Measurements from ENCODE around the gene COQ10B. TPM values are rescaled to one million over a fixed set of nuclear protein-coding genes. Genes with fewer than 3 reads are reported as not detected.

COQ10B gene
- polyA plus RNA-seq, 2 of the 4 experiments (the other 2 are of a cell fraction), result 6.1 to 24.3 TPM

DNA sequence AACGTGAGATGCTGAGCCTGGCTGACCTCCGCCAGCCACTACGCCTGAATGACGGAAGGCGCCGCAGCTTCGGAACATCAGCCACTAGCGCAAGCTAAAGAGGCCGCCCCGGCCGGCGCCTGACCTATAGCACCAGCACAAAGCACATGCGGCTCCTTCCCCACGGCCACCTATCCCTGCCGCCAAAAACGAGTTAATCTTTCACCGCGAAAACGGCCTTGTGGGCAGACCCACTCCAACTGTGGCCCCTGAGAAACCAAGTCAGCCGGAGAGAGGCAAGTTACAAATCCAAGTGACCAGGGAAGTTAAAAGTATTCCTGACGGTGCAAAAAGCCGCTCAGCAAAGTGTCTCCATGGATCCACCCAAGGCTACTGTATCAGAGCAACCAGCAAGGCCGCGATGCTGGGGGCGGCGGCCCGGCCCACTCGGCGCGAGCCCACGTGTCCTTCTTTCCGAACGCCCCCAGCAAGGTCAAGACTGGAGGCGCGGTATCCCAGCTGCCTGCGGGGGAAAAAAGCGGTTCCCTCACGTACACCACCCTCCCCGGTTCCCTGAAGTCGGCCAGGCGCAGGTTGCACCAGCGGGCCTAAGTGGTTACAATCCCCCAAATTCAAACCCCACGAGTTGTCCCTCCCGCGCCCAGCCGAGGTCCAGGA lies 45.7 kb downstream of the COQ10B start:
- CTCF ChIA-PET, result interaction anchor here (0.7 to 1.2 kb wide), 2 partner anchors 14 to 45 kb away, joined by 3 read pairs; partner anchors contain the start of gene COQ10B
- ATAC-seq (peak; percentile 41 to 43), FAIRE-seq (no peak), DNase-seq (ENCODE audit: low read depth in 1 of 2, low spot score in 1 of 2) (peak in 1 of 2 experiments; percentile 58)
- POLR2A ChIA-PET, result interaction anchor here (0.8 to 3.7 kb wide), 11 partner anchors 9 to 280 kb away, joined by 3 to 57 read pairs (median 7); partner anchors contain the start of genes COQ10B, MOB4 and SF3B1
- Histone ChIP-seq H3K27ac (peak overlapping the region; percentile 87 to 99), H3K4me1 (peaks cover 53% of the 10 kb centered on the region), H3K9me3 (no peaks in the 10 kb centered on the region), H3K4me2 (peak overlapping the region; percentile 97), H3K4me3 (peak overlapping the region; percentile 74)
- TF ChIP-seq, protein P1, sequence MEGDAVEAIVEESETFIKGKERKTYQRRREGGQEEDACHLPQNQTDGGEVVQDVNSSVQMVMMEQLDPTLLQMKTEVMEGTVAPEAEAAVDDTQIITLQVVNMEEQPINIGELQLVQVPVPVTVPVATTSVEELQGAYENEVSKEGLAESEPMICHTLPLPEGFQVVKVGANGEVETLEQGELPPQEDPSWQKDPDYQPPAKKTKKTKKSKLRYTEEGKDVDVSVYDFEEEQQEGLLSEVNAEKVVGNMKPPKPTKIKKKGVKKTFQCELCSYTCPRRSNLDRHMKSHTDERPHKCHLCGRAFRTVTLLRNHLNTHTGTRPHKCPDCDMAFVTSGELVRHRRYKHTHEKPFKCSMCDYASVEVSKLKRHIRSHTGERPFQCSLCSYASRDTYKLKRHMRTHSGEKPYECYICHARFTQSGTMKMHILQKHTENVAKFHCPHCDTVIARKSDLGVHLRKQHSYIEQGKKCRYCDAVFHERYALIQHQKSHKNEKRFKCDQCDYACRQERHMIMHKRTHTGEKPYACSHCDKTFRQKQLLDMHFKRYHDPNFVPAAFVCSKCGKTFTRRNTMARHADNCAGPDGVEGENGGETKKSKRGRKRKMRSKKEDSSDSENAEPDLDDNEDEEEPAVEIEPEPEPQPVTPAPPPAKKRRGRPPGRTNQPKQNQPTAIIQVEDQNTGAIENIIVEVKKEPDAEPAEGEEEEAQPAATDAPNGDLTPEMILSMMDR (IDR thresholded peaks at IDR 0.05), result no peak
- TF ChIP-seq, protein P2, sequence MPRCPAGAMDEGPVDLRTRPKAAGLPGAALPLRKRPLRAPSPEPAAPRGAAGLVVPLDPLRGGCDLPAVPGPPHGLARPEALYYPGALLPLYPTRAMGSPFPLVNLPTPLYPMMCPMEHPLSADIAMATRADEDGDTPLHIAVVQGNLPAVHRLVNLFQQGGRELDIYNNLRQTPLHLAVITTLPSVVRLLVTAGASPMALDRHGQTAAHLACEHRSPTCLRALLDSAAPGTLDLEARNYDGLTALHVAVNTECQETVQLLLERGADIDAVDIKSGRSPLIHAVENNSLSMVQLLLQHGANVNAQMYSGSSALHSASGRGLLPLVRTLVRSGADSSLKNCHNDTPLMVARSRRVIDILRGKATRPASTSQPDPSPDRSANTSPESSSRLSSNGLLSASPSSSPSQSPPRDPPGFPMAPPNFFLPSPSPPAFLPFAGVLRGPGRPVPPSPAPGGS (IDR thresholded peaks at IDR 0.05), result no peak
- TF ChIP-seq MYC (IDR thresholded peaks at IDR 0.05; ENCODE audit: borderline replicate concordance, low read length) (0 out of 2 replicates have a peak, but pooled peaks have one; percentile 24), NFE2L2 (conservative IDR thresholded peaks at IDR 0.05; ENCODE audit: low read length) (no peak), EHMT2 (IDR thresholded peaks at IDR 0.05; ENCODE audit: low read depth) (no peak), MAFK (IDR thresholded peaks at IDR 0.05; ENCODE audit: partially characterized antibody) (peak; percentile 14), POLR2AphosphoS2 (conservative IDR thresholded peaks at IDR 0.05; ENCODE audit: low read length) (no peak)
- TF ChIP-seq, protein P3, sequence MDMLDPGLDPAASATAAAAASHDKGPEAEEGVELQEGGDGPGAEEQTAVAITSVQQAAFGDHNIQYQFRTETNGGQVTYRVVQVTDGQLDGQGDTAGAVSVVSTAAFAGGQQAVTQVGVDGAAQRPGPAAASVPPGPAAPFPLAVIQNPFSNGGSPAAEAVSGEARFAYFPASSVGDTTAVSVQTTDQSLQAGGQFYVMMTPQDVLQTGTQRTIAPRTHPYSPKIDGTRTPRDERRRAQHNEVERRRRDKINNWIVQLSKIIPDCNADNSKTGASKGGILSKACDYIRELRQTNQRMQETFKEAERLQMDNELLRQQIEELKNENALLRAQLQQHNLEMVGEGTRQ (IDR thresholded peaks at IDR 0.05), result 0 out of 2 replicates have a peak, but pooled peaks have one; percentile 28
- WGBS (ENCODE audit: missing lambda C conversion rate), result 0% methylated on average over 27 of the region's 46 CpGs

DNA sequence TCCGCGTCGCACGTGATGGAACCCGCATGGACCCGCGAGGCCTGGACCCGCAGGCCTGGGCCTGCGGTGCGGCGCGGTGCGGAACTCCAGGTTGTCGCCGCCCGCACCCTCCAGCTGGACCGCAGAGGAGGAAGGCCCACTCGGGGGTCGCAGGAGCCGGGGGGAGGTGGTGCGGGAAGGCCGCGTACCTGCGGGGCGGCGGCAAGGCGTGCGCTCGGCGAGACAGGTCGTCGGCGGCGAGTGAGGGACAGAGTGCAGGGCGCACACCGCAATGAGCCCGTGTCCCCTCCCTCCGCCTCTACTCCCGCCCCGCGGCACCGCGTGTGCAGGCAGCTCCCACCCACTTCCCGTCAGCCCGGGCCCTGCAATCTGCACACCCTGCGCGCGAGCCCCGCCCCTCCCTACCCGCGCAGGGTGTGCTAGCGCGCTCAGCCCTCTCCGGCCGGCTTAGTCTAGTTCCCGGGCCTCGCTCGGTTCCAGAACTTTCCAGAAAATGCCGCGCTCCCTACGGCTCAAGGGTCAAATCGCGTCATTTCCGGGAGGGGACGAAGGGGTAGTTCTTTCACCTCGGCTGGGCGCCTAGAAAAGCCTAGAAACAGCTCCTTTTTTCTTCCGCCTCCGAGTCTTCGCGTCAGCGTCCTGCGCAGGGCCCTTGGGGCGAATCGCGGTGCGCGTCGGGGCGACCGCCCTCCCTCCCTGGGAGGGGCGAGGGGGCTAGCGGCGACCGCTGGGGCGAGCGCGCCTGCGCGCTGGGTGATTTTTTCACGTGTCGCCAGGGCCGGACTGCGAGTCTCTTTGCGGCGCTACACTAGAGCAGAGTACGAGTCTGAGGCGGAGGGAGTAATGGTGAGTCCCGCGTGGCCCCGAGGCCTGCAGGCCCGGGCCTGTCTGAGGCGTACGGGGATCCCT lies 46.5 kb downstream of the COQ10B start, which contains the start of the genes HSPD1 and HSPE1:
Gene HSPD1, minus strand, starts transcription at position 247 of the 909 bp plus-strand sequence. CDS start 992 bp downstream, outside the sequence.
Gene HSPE1, plus strand, starts transcription at position 786 of the 909 bp plus-strand sequence. Its CDS starts 58 bp downstream, at position 844.
- FAIRE-seq (no peak), DNase-seq (ENCODE audit: low read depth in 1 of 2, low spot score in 1 of 2) (peak; percentile 84 to 99), ATAC-seq (peak; percentile 93)
- CTCF ChIA-PET, result interaction anchor here (0.6 to 1.2 kb wide), 3 partner anchors 13 to 46 kb away, joined by 3 to 5 read pairs (median 3); partner anchors contain the start of gene COQ10B
- Histone ChIP-seq H3K9me3 (no peaks in the 10 kb centered on the region), H3K4me2 (peak within 1 kb of the TSS; percentile 97), H3K27ac (peak within 1 kb of the TSS; percentile 87 to 99), H3K4me3 (peak within 1 kb of the TSS; percentile 86), H3K4me1 (peaks cover 48% of the 10 kb centered on the region)
- POLR2A ChIA-PET, result interaction anchor here (0.6 to 3.7 kb wide), 22 partner anchors 9 to 862 kb away, joined by 3 to 57 read pairs (median 6); partner anchors contain the start of genes COQ10B, MARS2, MOB4 and SF3B1
- WGBS (ENCODE audit: missing lambda C conversion rate), result 0% methylated on average over 5 of the region's 104 CpGs
- TF ChIP-seq, protein P2 (IDR thresholded peaks at IDR 0.05), result peak; percentile 93; the same call in 1 of the 3 replicates
- 0 out of 2 replicates have a peak, but pooled peaks have one; percentile 14 for TF ChIP-seq TP53 (CRISPR knock-in tag; IDR thresholded peaks at IDR 0.05)
- TF ChIP-seq, protein P4, sequence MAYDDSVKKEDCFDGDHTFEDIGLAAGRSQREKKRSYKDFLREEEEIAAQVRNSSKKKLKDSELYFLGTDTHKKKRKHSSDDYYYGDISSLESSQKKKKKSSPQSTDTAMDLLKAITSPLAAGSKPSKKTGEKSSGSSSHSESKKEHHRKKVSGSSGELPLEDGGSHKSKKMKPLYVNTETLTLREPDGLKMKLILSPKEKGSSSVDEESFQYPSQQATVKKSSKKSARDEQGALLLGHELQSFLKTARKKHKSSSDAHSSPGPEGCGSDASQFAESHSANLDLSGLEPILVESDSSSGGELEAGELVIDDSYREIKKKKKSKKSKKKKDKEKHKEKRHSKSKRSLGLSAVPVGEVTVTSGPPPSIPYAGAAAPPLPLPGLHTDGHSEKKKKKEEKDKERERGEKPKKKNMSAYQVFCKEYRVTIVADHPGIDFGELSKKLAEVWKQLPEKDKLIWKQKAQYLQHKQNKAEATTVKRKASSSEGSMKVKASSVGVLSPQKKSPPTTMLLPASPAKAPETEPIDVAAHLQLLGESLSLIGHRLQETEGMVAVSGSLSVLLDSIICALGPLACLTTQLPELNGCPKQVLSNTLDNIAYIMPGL (CRISPR knock-in tag; IDR thresholded peaks at IDR 0.05; ENCODE audit: borderline replicate concordance), result peak; percentile 44; the same call in 1 of the 2 replicates
- peak; percentile 77 to 99 for TF ChIP-seq JUN (IDR thresholded peaks at IDR 0.05)
- TF ChIP-seq ZNF302 (CRISPR knock-in tag; IDR thresholded peaks at IDR 0.05), result no peak
- peak; percentile 13 for TF ChIP-seq MAFK (IDR thresholded peaks at IDR 0.05; ENCODE audit: partially characterized antibody)
- TF ChIP-seq TFCP2L1 (CRISPR knock-in tag; IDR thresholded peaks at IDR 0.05), result no peak
- TF ChIP-seq CEBPB (IDR thresholded peaks at IDR 0.05), result no peak
- TF ChIP-seq, protein P3 (IDR thresholded peaks at IDR 0.05), result 0 out of 2 replicates have a peak, but pooled peaks have one; percentile 36
- 0 out of 2 replicates have a peak, but pooled peaks have one; percentile 45 for TF ChIP-seq KDM5A (IDR thresholded peaks at IDR 0.05)
- TF ChIP-seq MAZ (IDR thresholded peaks at IDR 0.05; ENCODE audit: borderline replicate concordance, low read depth, low read length), result peak; percentile 76
- peak; percentile 18 for TF ChIP-seq CHD2 (IDR thresholded peaks at IDR 0.05; ENCODE audit: low read length, partially characterized antibody)
- peak; percentile 97 for TF ChIP-seq GATA3 (IDR thresholded peaks at IDR 0.05; ENCODE audit: borderline replicate concordance)
- TF ChIP-seq, protein P5, sequence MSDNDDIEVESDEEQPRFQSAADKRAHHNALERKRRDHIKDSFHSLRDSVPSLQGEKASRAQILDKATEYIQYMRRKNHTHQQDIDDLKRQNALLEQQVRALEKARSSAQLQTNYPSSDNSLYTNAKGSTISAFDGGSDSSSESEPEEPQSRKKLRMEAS (IDR thresholded peaks at IDR 0.05), result peak; percentile 93
- TF ChIP-seq RFX5 (IDR thresholded peaks at IDR 0.05), result peak; percentile 67
- TF ChIP-seq SREBF2 (IDR thresholded peaks at IDR 0.05), result no peak
- TF ChIP-seq PHF8 (IDR thresholded peaks at IDR 0.05; ENCODE audit: borderline replicate concordance, low read depth), result peak; percentile 99
- TF ChIP-seq FOSL2 (IDR thresholded peaks at IDR 0.05), result no peak
- peak; percentile 21; the same call in 1 of the 2 replicates for TF ChIP-seq FOSL2 (CRISPR knock-in tag; IDR thresholded peaks at IDR 0.05)
